ENCODE results near the gene TNS4. TPM values are rescaled to one million over a fixed set of nuclear protein-coding genes. Genes with fewer than 3 reads are reported as not detected.

Gene TNS4
- total and polyA plus RNA-seq, 2 of the 4 experiments (the other 2 are of a cell fraction): not detected

DNA sequence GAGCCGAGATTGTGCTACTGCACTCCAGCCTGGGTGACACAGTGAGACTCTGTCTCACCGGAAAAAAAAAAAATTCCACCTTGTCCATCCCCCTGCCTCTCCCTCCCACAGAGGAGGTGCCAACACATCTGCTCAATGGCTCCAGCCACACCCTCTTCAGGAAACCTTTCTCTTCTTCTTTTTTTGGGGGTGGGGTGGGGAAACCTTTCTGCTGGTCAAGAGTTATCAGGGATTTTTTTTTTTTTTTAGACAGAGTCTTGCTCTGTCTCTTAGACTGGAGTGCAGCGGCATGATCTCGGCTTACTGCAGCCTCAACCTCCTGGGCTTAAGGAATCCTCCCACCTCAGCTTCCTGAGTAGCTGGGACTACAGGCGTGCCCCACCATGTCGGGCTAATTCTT, 18.7 kb downstream of the TNS4 start:
- Histone ChIP-seq H4K91ac (ENCODE audit: insufficient read depth, low read depth, low read length) (peak overlapping the region; percentile 79), H4K20me1 (ENCODE audit: insufficient read depth, low read length) (no peaks in the 10 kb centered on the region), H3K27me3 (ENCODE audit: control insufficient read depth, insufficient read depth, low read length) (no peaks in the 10 kb centered on the region), H2AK9ac (replicated peaks; ENCODE audit: low read depth, low read length, poor library complexity) (no peak overlapping the region), H3K36me3 (ENCODE audit: control insufficient read depth, insufficient read depth, low read length) (no peaks in the 10 kb centered on the region), H2BK15ac (ENCODE audit: low read depth, low read length) (peak overlapping the region; percentile 94; the same call in 1 of the 3 replicates), H3K9me3 (ENCODE audit: control insufficient read depth, insufficient read depth, low read length) (no peaks in the 10 kb centered on the region), H3K79me1 (ENCODE audit: low read depth in 1 of 2, low read length in 2 of 2) (peaks cover 0 to 24% of the 10 kb centered on the region in 2 experiments; a peak in 2 of 4 replicates), H3K4me1 (ENCODE audit: control insufficient read depth, insufficient read depth, low read length) (peaks cover 36% of the 10 kb centered on the region), H3K9me1 (ENCODE audit: insufficient read depth, low read length) (peaks cover 48% of the 10 kb centered on the region), H3K14ac (replicated peaks; ENCODE audit: low read depth, low read length) (peak overlapping the region; percentile 37; the same call in 1 of the 2 replicates), H2BK5ac (ENCODE audit: low read depth, low read length, poor library complexity, severe bottlenecking) (peak overlapping the region; percentile 19), H3K4me2 (ENCODE audit: low read depth, low read length) (no peak overlapping the region), H3K4me3 (ENCODE audit: insufficient read depth, low read depth, low read length) (no peak overlapping the region), H2AK5ac (ENCODE audit: low read depth, low read length) (peak overlapping the region; percentile 79), H4K8ac (ENCODE audit: low read depth in 2 of 2, low read length in 2 of 2) (peak overlapping the region; percentile 14 to 72; a peak in 2 of 4 replicates), H3K56ac (ENCODE audit: extremely low read depth, insufficient read depth, low read length) (0 out of 2 replicates have a peak overlapping the region, but pooled peaks have one; percentile 38), H4K5ac (ENCODE audit: low read depth, low read length) (peak overlapping the region; percentile 23; the same call in 1 of the 2 replicates), H2AFZ (replicated peaks; ENCODE audit: low read length, poor library complexity) (no peak overlapping the region), H3K4ac (ENCODE audit: low read depth, low read length) (peak overlapping the region; percentile 95; the same call in 1 of the 2 replicates), H3K27ac (ENCODE audit: insufficient read depth, low read length) (no peak overlapping the region), H3K18ac (ENCODE audit: low read depth, low read length) (peak overlapping the region; percentile 11; the same call in 1 of the 2 replicates), H3K9ac (ENCODE audit: low read depth, low read length) (no peak overlapping the region), H2BK20ac (ENCODE audit: low read depth, low read length) (peak overlapping the region; percentile 93), H3K23ac (ENCODE audit: low read depth, low read length) (no peak overlapping the region), H2BK120ac (ENCODE audit: low read depth, low read length) (peak overlapping the region; percentile 95)
- dilution Hi-C loops (cut with HindIII; ENCODE audit: low sequenced_read_pairs, unreplicated experiment): no loop called here
- no TSS peak for BruUV-seq (replicated peaks)
- ChIA-PET CTCF (no interaction called here), POLR2A (ENCODE audit: unreplicated experiment) (no interaction called here)
- no CpG with 5 or more reads among the region's 6 CpGs for WGBS, 2 experiments (ENCODE audit: extremely low coverage in 2 of 2, insufficient read length in 1 of 2)
- intact Hi-C loops (cut with micrococcal nuclease): no loop called here
- in situ Hi-C loops (cut with MboI; ENCODE audit: low sequenced_read_pairs): no loop called here
- ATAC-seq (ENCODE audit: low read depth) (no peak), DNase-seq (no peak)
- TF ChIP-seq CHD1 (IDR thresholded peaks at IDR 0.05; ENCODE audit: low read depth, low read length) (no peak), SMC3 (IDR thresholded peaks at IDR 0.05; ENCODE audit: low read depth, low read length) (no peak), MAZ (IDR thresholded peaks at IDR 0.05; ENCODE audit: borderline replicate concordance, low read depth, low read length) (no peak), RFX5 (IDR thresholded peaks at IDR 0.05; ENCODE audit: low read depth, low read length) (no peak), POLR2A (IDR thresholded peaks at IDR 0.05; ENCODE audit: low read depth, low read length) (no peak), CEBPB (IDR thresholded peaks at IDR 0.05; ENCODE audit: low read depth, low read length) (no peak), FOS (IDR thresholded peaks at IDR 0.05; ENCODE audit: low read depth, low read length) (no peak), RAD21 (IDR thresholded peaks at IDR 0.05; ENCODE audit: low read length) (no peak), MAFK (IDR thresholded peaks at IDR 0.05; ENCODE audit: low read depth, low read length) (no peak), BHLHE40 (IDR thresholded peaks at IDR 0.05; ENCODE audit: low read depth, low read length) (no peak), MXI1 (IDR thresholded peaks at IDR 0.05; ENCODE audit: borderline replicate concordance, low read depth, low read length) (no peak), RCOR1 (IDR thresholded peaks at IDR 0.05; ENCODE audit: insufficient replicate concordance, low read length) (no peak), NFE2L2 (IDR thresholded peaks at IDR 0.05; ENCODE audit: low read depth, low read length) (no peak)
- TF ChIP-seq, protein P1, sequence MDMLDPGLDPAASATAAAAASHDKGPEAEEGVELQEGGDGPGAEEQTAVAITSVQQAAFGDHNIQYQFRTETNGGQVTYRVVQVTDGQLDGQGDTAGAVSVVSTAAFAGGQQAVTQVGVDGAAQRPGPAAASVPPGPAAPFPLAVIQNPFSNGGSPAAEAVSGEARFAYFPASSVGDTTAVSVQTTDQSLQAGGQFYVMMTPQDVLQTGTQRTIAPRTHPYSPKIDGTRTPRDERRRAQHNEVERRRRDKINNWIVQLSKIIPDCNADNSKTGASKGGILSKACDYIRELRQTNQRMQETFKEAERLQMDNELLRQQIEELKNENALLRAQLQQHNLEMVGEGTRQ (IDR thresholded peaks at IDR 0.05; ENCODE audit: low read depth, low read length): no peak
